Measurements from ENCODE around the gene MYLK. TPM values are rescaled to one million over a fixed set of nuclear protein-coding genes. Genes with fewer than 3 reads are reported as not detected.

The MYLK gene
- total RNA-seq, 2 experiments from 2014 or later: 0.22 TPM; not detected in 1

GRCh38 chr3:123734527-123734902, 149.6 kb downstream of the MYLK start:
- no peak for TF ChIP-seq CTCF (IDR thresholded peaks at IDR 0.05)
- Mint-ChIP-seq H3K36me3 (ENCODE audit: low read depth) (no peaks in the 10 kb centered on the region), H3K27ac (no peak overlapping the region), H3K4me3 (no peak overlapping the region), H3K9me3 (no peaks in the 10 kb centered on the region), H3K4me1 (ENCODE audit: low read depth) (no peaks in the 10 kb centered on the region), H3K27me3 (no peaks in the 10 kb centered on the region)
- H3K4me3 ChIP-seq (ENCODE audit: low read length): no peak overlapping the region
- H3K4me1 ChIP-seq (ENCODE audit: insufficient read depth, low read length): no peaks in the 10 kb centered on the region
- ATAC-seq (ENCODE audit: poor library complexity) (no peak), DNase-seq (no peak)
- H3K36me3 ChIP-seq (ENCODE audit: insufficient read depth, low read length): no peaks in the 10 kb centered on the region
- ChIA-PET CTCF (no interaction called here), POLR2A (no interaction called here)
- intact Hi-C loops (cut with DNase I, micrococcal nuclease): no loop called here
- H3K9me3 ChIP-seq (ENCODE audit: control insufficient read depth in 1 of 2, insufficient read depth in 1 of 2, low read length in 2 of 2): no peaks in the 10 kb centered on the region
- H3K27ac ChIP-seq (ENCODE audit: low read depth in 1 of 2, low read length in 2 of 2): no peak overlapping the region
- H3K27me3 ChIP-seq (ENCODE audit: control insufficient read depth in 1 of 2, insufficient read depth in 2 of 2, low read length in 2 of 2): peaks cover 0 to 2% of the 10 kb centered on the region in 2 experiments

GRCh38 chr3:123733805-123734526, 150.2 kb downstream of the MYLK start:
- intact Hi-C loops (cut with DNase I, micrococcal nuclease): no loop called here
- no peak overlapping the region for H3K4me3 Mint-ChIP-seq
- ATAC-seq (ENCODE audit: poor library complexity) (no peak), DNase-seq (no peak)
- H3K27ac Mint-ChIP-seq: no peak overlapping the region
- H3K9me3 ChIP-seq (ENCODE audit: control insufficient read depth in 1 of 2, insufficient read depth in 1 of 2, low read length in 2 of 2): no peaks in the 10 kb centered on the region
- H3K27me3 Mint-ChIP-seq: no peaks in the 10 kb centered on the region
- no peaks in the 10 kb centered on the region for H3K4me1 Mint-ChIP-seq (ENCODE audit: low read depth)
- no peak overlapping the region for H3K27ac ChIP-seq (ENCODE audit: low read depth in 1 of 2, low read length in 2 of 2)
- ChIA-PET CTCF (interaction anchor here (1.3 kb wide), 1 partner anchor 10 kb away, joined by 3 read pairs; no protein-coding TSS in a partner anchor), POLR2A (no interaction called here)
- H3K36me3 ChIP-seq (ENCODE audit: insufficient read depth, low read length): no peaks in the 10 kb centered on the region
- H3K4me3 ChIP-seq (ENCODE audit: low read length): no peak overlapping the region
- H3K36me3 Mint-ChIP-seq (ENCODE audit: low read depth): no peaks in the 10 kb centered on the region
- no peak for TF ChIP-seq CTCF (IDR thresholded peaks at IDR 0.05)
- H3K9me3 Mint-ChIP-seq: no peaks in the 10 kb centered on the region
- no peaks in the 10 kb centered on the region for H3K27me3 ChIP-seq (ENCODE audit: control insufficient read depth in 1 of 2, insufficient read depth in 2 of 2, low read length in 2 of 2)
- no peaks in the 10 kb centered on the region for H3K4me1 ChIP-seq (ENCODE audit: insufficient read depth, low read length)

- CTCF ChIA-PET: interaction anchor here (1.3 kb wide), 1 partner anchor 10 kb away, joined by 3 read pairs; no protein-coding TSS in a partner anchor
These were observed 150.8 kb downstream of the MYLK start for GRCh38 chr3:123733341-123733740.

More at GRCh38 chr3:123733341-123733740, 150.8 kb downstream of the MYLK start:
- H3K9me3 ChIP-seq (ENCODE audit: control insufficient read depth in 1 of 2, insufficient read depth in 1 of 2, low read length in 2 of 2): no peaks in the 10 kb centered on the region
- no peaks in the 10 kb centered on the region for H3K4me1 ChIP-seq (ENCODE audit: insufficient read depth, low read length)
- ATAC-seq (ENCODE audit: poor library complexity) (no peak), DNase-seq (no peak)
- H3K27me3 ChIP-seq (ENCODE audit: control insufficient read depth in 1 of 2, insufficient read depth in 2 of 2, low read length in 2 of 2): no peaks in the 10 kb centered on the region
- H3K27ac ChIP-seq (ENCODE audit: low read depth in 1 of 2, low read length in 2 of 2): no peak overlapping the region
- H3K36me3 ChIP-seq (ENCODE audit: insufficient read depth, low read length): no peaks in the 10 kb centered on the region
- Mint-ChIP-seq H3K4me3 (no peak overlapping the region), H3K27me3 (no peaks in the 10 kb centered on the region), H3K4me1 (ENCODE audit: low read depth) (no peaks in the 10 kb centered on the region), H3K36me3 (ENCODE audit: low read depth) (no peaks in the 10 kb centered on the region), H3K9me3 (no peaks in the 10 kb centered on the region), H3K27ac (no peak overlapping the region)
- TF ChIP-seq CTCF (IDR thresholded peaks at IDR 0.05): no peak
- no peak overlapping the region for H3K4me3 ChIP-seq (ENCODE audit: low read length)
- POLR2A ChIA-PET: no interaction called here
- intact Hi-C loops (cut with DNase I, micrococcal nuclease): no loop called here
